ENCODE data around the gene HEBP1.

HEBP1 gene

GRCh38 chr12:12975322-12976077, 24.6 kb downstream of the HEBP1 start:
- H3F3A ChIP-seq (ENCODE audit: control insufficient read depth, insufficient read depth), result no peaks in the 10 kb centered on the region
- no peaks in the 10 kb centered on the region for H3K9me3 ChIP-seq (ENCODE audit: control insufficient read depth, insufficient read depth, low read length)
- no peaks in the 10 kb centered on the region for H4K20me1 ChIP-seq (ENCODE audit: control insufficient read depth, insufficient read depth, low read depth, low read length)
- H3K27me3 ChIP-seq (ENCODE audit: control insufficient read depth, low read length), result 0 out of 2 replicates have a peak, but pooled peaks cover 3% of the 10 kb centered on the region
- H3K4me2 ChIP-seq (ENCODE audit: low read length), result no peak overlapping the region
- no peaks in the 10 kb centered on the region for H3K36me3 ChIP-seq (ENCODE audit: control insufficient read depth, low read length)
- TF ChIP-seq EZH2phosphoT487 (IDR thresholded peaks at IDR 0.05; ENCODE audit: borderline replicate concordance, low read length) (no peak), CTCF (IDR thresholded peaks at IDR 0.05; ENCODE audit: low read depth, low read length, poor library complexity, severe bottlenecking) (peak; percentile 28)
- no peak overlapping the region for H3K27ac ChIP-seq (ENCODE audit: low read depth, low read length)
- no peaks in the 10 kb centered on the region for H3K79me2 ChIP-seq (ENCODE audit: control insufficient read depth, low read length)
- no peaks in the 10 kb centered on the region for H3K4me1 ChIP-seq (ENCODE audit: control insufficient read depth, low read length)
- H3K4me3 ChIP-seq (ENCODE audit: low read length), result no peak overlapping the region
- H3K9me2 ChIP-seq (replicated peaks; ENCODE audit: control insufficient read depth, low read length), result no peaks in the 10 kb centered on the region

GRCh38 chr12:12974211-12974610, 25.9 kb downstream of the HEBP1 start:
- no peaks in the 10 kb centered on the region for H3K9me2 ChIP-seq (replicated peaks; ENCODE audit: control insufficient read depth, low read length)
- no peaks in the 10 kb centered on the region for H3K79me2 ChIP-seq (ENCODE audit: control insufficient read depth, low read length)
- no peaks in the 10 kb centered on the region for H3K36me3 ChIP-seq (ENCODE audit: control insufficient read depth, low read length)
- no peaks in the 10 kb centered on the region for H3F3A ChIP-seq (ENCODE audit: control insufficient read depth, insufficient read depth)
- H4K20me1 ChIP-seq (ENCODE audit: control insufficient read depth, insufficient read depth, low read depth, low read length), result no peaks in the 10 kb centered on the region
- no peak overlapping the region for H3K27ac ChIP-seq (ENCODE audit: low read depth, low read length)
- TF ChIP-seq EZH2phosphoT487 (IDR thresholded peaks at IDR 0.05; ENCODE audit: borderline replicate concordance, low read length), result no peak
- no peak for TF ChIP-seq CTCF (IDR thresholded peaks at IDR 0.05; ENCODE audit: low read depth, low read length, poor library complexity, severe bottlenecking)
- H3K4me2 ChIP-seq (ENCODE audit: low read length), result no peak overlapping the region
- no peak overlapping the region for H3K4me3 ChIP-seq (ENCODE audit: low read length)
- no peaks in the 10 kb centered on the region for H3K9me3 ChIP-seq (ENCODE audit: control insufficient read depth, insufficient read depth, low read length)
- 0 out of 2 replicates have a peak, but pooled peaks cover 3% of the 10 kb centered on the region for H3K27me3 ChIP-seq (ENCODE audit: control insufficient read depth, low read length)
- no peaks in the 10 kb centered on the region for H3K4me1 ChIP-seq (ENCODE audit: control insufficient read depth, low read length)

- no peaks in the 10 kb centered on the region for H3K79me2 ChIP-seq (ENCODE audit: control insufficient read depth, low read length)
- H3K4me3 ChIP-seq (ENCODE audit: low read length), result no peak overlapping the region
- TF ChIP-seq CTCF (IDR thresholded peaks at IDR 0.05; ENCODE audit: low read depth, low read length, poor library complexity, severe bottlenecking), result no peak
- TF ChIP-seq EZH2phosphoT487 (IDR thresholded peaks at IDR 0.05; ENCODE audit: borderline replicate concordance, low read length), result no peak
- no peaks in the 10 kb centered on the region for H3K9me2 ChIP-seq (replicated peaks; ENCODE audit: control insufficient read depth, low read length)
- H3K36me3 ChIP-seq (ENCODE audit: control insufficient read depth, low read length), result no peaks in the 10 kb centered on the region
- H3K4me1 ChIP-seq (ENCODE audit: control insufficient read depth, low read length), result no peaks in the 10 kb centered on the region
- H3F3A ChIP-seq (ENCODE audit: control insufficient read depth, insufficient read depth), result no peaks in the 10 kb centered on the region
- 0 out of 2 replicates have a peak, but pooled peaks cover 5% of the 10 kb centered on the region for H3K27me3 ChIP-seq (ENCODE audit: control insufficient read depth, low read length)
- H3K9me3 ChIP-seq (ENCODE audit: control insufficient read depth, insufficient read depth, low read length), result no peaks in the 10 kb centered on the region
- no peak overlapping the region for H3K4me2 ChIP-seq (ENCODE audit: low read length)
- no peaks in the 10 kb centered on the region for H4K20me1 ChIP-seq (ENCODE audit: control insufficient read depth, insufficient read depth, low read depth, low read length)
- H3K27ac ChIP-seq (ENCODE audit: low read depth, low read length), result no peak overlapping the region
Observed at GRCh38 chr12:12973019-12973418, 27.0 kb downstream of the HEBP1 start.

Data from DOHH2 (cell line).